Measurements from ENCODE around the gene FOXI3.
"Not testable (repeated sequence)": the region's sequence is repeated elsewhere in the genome, so short reads cannot be mapped to it uniquely, and the experiment has no call there.

The FOXI3 gene

GRCh38 chr2:88429929-88430328 lies 22.6 kb downstream of the FOXI3 start:
- no peaks in the 10 kb centered on the region for H3K4me1 Mint-ChIP-seq
- H3K9me3 Mint-ChIP-seq: peaks cover 27% of the 10 kb centered on the region
- H3K27me3 Mint-ChIP-seq (ENCODE audit: low read depth, poor library complexity): no peaks in the 10 kb centered on the region
- no peak overlapping the region for H3K4me3 Mint-ChIP-seq
- H3K36me3 Mint-ChIP-seq (ENCODE audit: low read depth): no peaks in the 10 kb centered on the region
- no peak for DNase-seq
- no peak for TF ChIP-seq CTCF (IDR thresholded peaks at IDR 0.05)
- no peak overlapping the region for H3K27ac Mint-ChIP-seq

- no peak for DNase-seq
- no peak for TF ChIP-seq CTCF (IDR thresholded peaks at IDR 0.05)
- H3K36me3 Mint-ChIP-seq (ENCODE audit: low read depth): no peaks in the 10 kb centered on the region
- peaks cover 7% of the 10 kb centered on the region for H3K9me3 Mint-ChIP-seq
- no peaks in the 10 kb centered on the region for H3K4me1 Mint-ChIP-seq
- no peak overlapping the region for H3K4me3 Mint-ChIP-seq
- no peak overlapping the region for H3K27ac Mint-ChIP-seq
- peaks cover 3% of the 10 kb centered on the region for H3K27me3 Mint-ChIP-seq (ENCODE audit: low read depth, poor library complexity)
Measured at GRCh38 chr2:88423733-88424132, 28.8 kb downstream of the FOXI3 start.

- not testable (repeated sequence) for H3K4me1 Mint-ChIP-seq, H3K4me3 Mint-ChIP-seq
Measured at GRCh38 chr2:88419051-88419450, 33.4 kb downstream of the FOXI3 start.

GRCh38 chr2:88416016-88416663 lies 36.4 kb downstream of the FOXI3 start:
- Mint-ChIP-seq H3K4me3 (no peak overlapping the region), H3K27ac (peak overlapping the region; percentile 74), H3K4me1 (no peaks in the 10 kb centered on the region), H3K9me3 (no peaks in the 10 kb centered on the region), H3K36me3 (ENCODE audit: low read depth) (no peaks in the 10 kb centered on the region), H3K27me3 (ENCODE audit: low read depth, poor library complexity) (peaks cover 9% of the 10 kb centered on the region)
- no peak for TF ChIP-seq CTCF (IDR thresholded peaks at IDR 0.05)
- no peak for DNase-seq

More at GRCh38 chr2:88419051-88419450, 33.4 kb downstream of the FOXI3 start:
- H3K27me3 Mint-ChIP-seq (ENCODE audit: low read depth, poor library complexity); H3K36me3 Mint-ChIP-seq (ENCODE audit: low read depth); H3K27ac Mint-ChIP-seq; DNase-seq; H3K9me3 Mint-ChIP-seq: not testable (repeated sequence)

GRCh38 chr2:88408870-88409269 lies 43.6 kb downstream of the FOXI3 start:
- not testable (repeated sequence) for H3K36me3 Mint-ChIP-seq (ENCODE audit: low read depth); DNase-seq; H3K27ac Mint-ChIP-seq; H3K4me3 Mint-ChIP-seq; H3K27me3 Mint-ChIP-seq (ENCODE audit: low read depth, poor library complexity); H3K9me3 Mint-ChIP-seq; H3K4me1 Mint-ChIP-seq

GRCh38 chr2:88400037-88400767 lies 52.3 kb downstream of the FOXI3 start:
- Mint-ChIP-seq H3K9me3 (no peaks in the 10 kb centered on the region), H3K4me1 (peaks cover 6% of the 10 kb centered on the region), H3K27me3 (ENCODE audit: low read depth, poor library complexity) (peaks cover 7% of the 10 kb centered on the region), H3K4me3 (no peak overlapping the region), H3K27ac (no peak overlapping the region), H3K36me3 (ENCODE audit: low read depth) (no peaks in the 10 kb centered on the region)
- DNase-seq: no peak
- no peak for TF ChIP-seq CTCF (IDR thresholded peaks at IDR 0.05)

- H3K9me3 Mint-ChIP-seq: no peaks in the 10 kb centered on the region
- peaks cover 6% of the 10 kb centered on the region for H3K4me1 Mint-ChIP-seq
- peaks cover 11% of the 10 kb centered on the region for H3K27me3 Mint-ChIP-seq (ENCODE audit: low read depth, poor library complexity)
- H3K4me3 Mint-ChIP-seq: no peak overlapping the region
- DNase-seq: no peak
- peak overlapping the region; percentile 37 for H3K27ac Mint-ChIP-seq
- no peaks in the 10 kb centered on the region for H3K36me3 Mint-ChIP-seq (ENCODE audit: low read depth)
- no peak for TF ChIP-seq CTCF (IDR thresholded peaks at IDR 0.05)
Measured at GRCh38 chr2:88398180-88398579, 54.3 kb downstream of the FOXI3 start.

Measured in nephron progenitor cell (in vitro differentiated cells).